ENCODE results near the gene SPON1. TPM values are rescaled to one million over a fixed set of nuclear protein-coding genes. Genes with fewer than 3 reads are reported as not detected.

Gene SPON1
- total RNA-seq, 4 donors from 2014 or later = 8.0 to 16.1 (median 11.3) TPM

- Histone ChIP-seq H3K27me3 (no peaks in the 10 kb centered on the region), H3K27ac (no peak overlapping the region), H3K36me3 (no peaks in the 10 kb centered on the region), H3K4me1 (no peaks in the 10 kb centered on the region), H3K9me3 (no peaks in the 10 kb centered on the region), H3K4me3 (no peak overlapping the region)
- 58% methylated on average over 1 of the region's 1 CpG for WGBS
- DNase-seq (ENCODE audit: low spot score in 2 of 2) = no peak
- no peak for TF ChIP-seq POLR2AphosphoS5 (IDR thresholded peaks at IDR 0.05)
- no peak for TF ChIP-seq POLR2A (IDR thresholded peaks at IDR 0.05)
- no peak for TF ChIP-seq EP300 (IDR thresholded peaks at IDR 0.05)
- no peak for TF ChIP-seq CTCF (IDR thresholded peaks at IDR 0.05)
Observed at GRCh38 chr11:14117632-14118031, 155.1 kb downstream of the SPON1 start.

GRCh38 chr11:14118072-14118471 lies 155.5 kb downstream of the SPON1 start:
- H3K27ac ChIP-seq = no peak overlapping the region
- H3K36me3 ChIP-seq = no peaks in the 10 kb centered on the region
- DNase-seq (ENCODE audit: low spot score in 2 of 2) = no peak
- no peaks in the 10 kb centered on the region for H3K4me1 ChIP-seq
- 33% methylated on average over 1 of the region's 1 CpG for WGBS
- TF ChIP-seq POLR2A (IDR thresholded peaks at IDR 0.05) (no peak), CTCF (IDR thresholded peaks at IDR 0.05) (no peak), POLR2AphosphoS5 (IDR thresholded peaks at IDR 0.05) (no peak), EP300 (IDR thresholded peaks at IDR 0.05) (no peak)
- H3K27me3 ChIP-seq = no peaks in the 10 kb centered on the region
- H3K9me3 ChIP-seq = no peaks in the 10 kb centered on the region
- H3K4me3 ChIP-seq = no peak overlapping the region

GRCh38 chr11:14119357-14119756 lies 156.8 kb downstream of the SPON1 start:
- TF ChIP-seq EP300 (IDR thresholded peaks at IDR 0.05) (no peak), CTCF (IDR thresholded peaks at IDR 0.05) (no peak), POLR2A (IDR thresholded peaks at IDR 0.05) (no peak), POLR2AphosphoS5 (IDR thresholded peaks at IDR 0.05) (no peak)
- Histone ChIP-seq H3K9me3 (no peaks in the 10 kb centered on the region), H3K36me3 (no peaks in the 10 kb centered on the region), H3K27me3 (no peaks in the 10 kb centered on the region), H3K27ac (no peak overlapping the region), H3K4me1 (no peaks in the 10 kb centered on the region), H3K4me3 (no peak overlapping the region)
- 95% methylated on average over 2 of the region's 2 CpGs for WGBS
- no peak for DNase-seq (ENCODE audit: low spot score in 2 of 2)

GRCh38 chr11:14124350-14124749 lies 161.8 kb downstream of the SPON1 start:
- Histone ChIP-seq H3K27me3 (no peaks in the 10 kb centered on the region), H3K4me1 (peaks cover 7% of the 10 kb centered on the region), H3K27ac (no peak overlapping the region), H3K4me3 (no peak overlapping the region), H3K9me3 (no peaks in the 10 kb centered on the region), H3K36me3 (no peaks in the 10 kb centered on the region)
- 24% methylated on average over 3 of the region's 3 CpGs for WGBS
- no peak for DNase-seq (ENCODE audit: low spot score in 2 of 2)
- no peak for TF ChIP-seq CTCF (IDR thresholded peaks at IDR 0.05)
- no peak for TF ChIP-seq POLR2A (IDR thresholded peaks at IDR 0.05)
- no peak for TF ChIP-seq POLR2AphosphoS5 (IDR thresholded peaks at IDR 0.05)
- no peak for TF ChIP-seq EP300 (IDR thresholded peaks at IDR 0.05)

GRCh38 chr11:14124886-14125285 lies 162.4 kb downstream of the SPON1 start:
- Histone ChIP-seq H3K36me3 (no peaks in the 10 kb centered on the region), H3K27me3 (no peaks in the 10 kb centered on the region), H3K9me3 (no peaks in the 10 kb centered on the region), H3K27ac (no peak overlapping the region), H3K4me3 (no peak overlapping the region), H3K4me1 (peaks cover 7% of the 10 kb centered on the region)
- no peak for DNase-seq (ENCODE audit: low spot score in 2 of 2)
- TF ChIP-seq CTCF (IDR thresholded peaks at IDR 0.05) (no peak), EP300 (IDR thresholded peaks at IDR 0.05) (no peak), POLR2AphosphoS5 (IDR thresholded peaks at IDR 0.05) (no peak), POLR2A (IDR thresholded peaks at IDR 0.05) (no peak)
- WGBS = 53% methylated on average over 3 of the region's 3 CpGs

All from suprapubic skin (tissue), 4 donors.